Liver (tissue), 9 donors: ENCODE results near the gene KANSL1. TPM values are rescaled to one million over a fixed set of nuclear protein-coding genes. Genes with fewer than 3 reads are reported as not detected.

ENCODE experiments used
- DNase-seq: peaks from one replicate; pipeline ENCODE4 v3.0.0-alpha.2; 2017; ENCODE audit warnings: low spot score
- H3K27ac ChIP-seq, 2 donors: one replicate each; pipeline ENCODE4 v1.7.0; 2013; ENCODE audit warnings: inconsistent platforms in 2 of 2, low read length in 2 of 2, control low read depth in 1 of 2, low read depth in 1 of 2, mild to moderate bottlenecking in 1 of 2
- H3K27me3 ChIP-seq, 4 donors: one replicate each; pipeline versions ENCODE4 v1.6.1 to v1.7.0; 2013; ENCODE audit warnings: low read length in 3 of 4, inconsistent platforms in 1 of 4, mild to moderate bottlenecking in 1 of 4, moderate library complexity in 1 of 4; ENCODE audit not compliant: control insufficient read depth in 4 of 4, insufficient read depth in 4 of 4
- H3K36me3 ChIP-seq, 4 donors: one replicate each; pipeline versions ENCODE4 v1.6.1 to v1.7.0; 2013; ENCODE audit warnings: low read length in 3 of 4, mild to moderate bottlenecking in 3 of 4, low read depth in 1 of 4, moderate library complexity in 1 of 4; ENCODE audit not compliant: control insufficient read depth in 4 of 4, insufficient read depth in 3 of 4
- H3K4me1 ChIP-seq, 4 donors: one replicate each; pipeline versions ENCODE4 v1.6.1 to v1.7.0; 2013; ENCODE audit warnings: low read length in 3 of 4, mild to moderate bottlenecking in 3 of 4, moderate library complexity in 1 of 4; ENCODE audit not compliant: control insufficient read depth in 4 of 4, insufficient read depth in 4 of 4
- H3K4me3 ChIP-seq, 3 donors: one replicate each; pipeline versions ENCODE4 v1.6.1 to v1.7.0; 2013; ENCODE audit warnings: low read length in 3 of 3, control low read depth in 1 of 3, low read depth in 1 of 3, mild to moderate bottlenecking in 1 of 3
- H3K9ac ChIP-seq, 2 donors: one replicate each; pipeline ENCODE4 v1.7.0; 2013; ENCODE audit warnings: low read length in 2 of 2, mild to moderate bottlenecking in 2 of 2, moderate library complexity in 2 of 2, control low read depth in 1 of 2, low read depth in 1 of 2
- H3K9me3 ChIP-seq, 4 donors: one replicate each; pipeline versions ENCODE4 v1.6.1 to v1.7.0; 2013; ENCODE audit warnings: low read length in 3 of 4; ENCODE audit not compliant: control insufficient read depth in 4 of 4
- EGR1 ChIP-seq, 2 donors: IDR thresholded peaks; 2 replicates each; pipeline ENCODE4 v1.6.1; 2016 to 2018; ENCODE audit warnings: antibody characterized with exemption in 2 of 2, low read depth in 2 of 2
- FOXA1 ChIP-seq: IDR thresholded peaks from 2 replicates; pipeline ENCODE4 v1.6.1; 2016; ENCODE audit warnings: antibody characterized with exemption
- GABPA ChIP-seq, 2 donors: IDR thresholded peaks in 1 of 2; conservative IDR thresholded peaks in 1 of 2; 2 replicates each; pipeline ENCODE4 v1.6.1; 2016; ENCODE audit warnings: antibody characterized with exemption in 2 of 2, mild to moderate bottlenecking in 1 of 2, moderate library complexity in 1 of 2
- HNF4A ChIP-seq, 2 donors: conservative IDR thresholded peaks; 2 replicates each; pipeline ENCODE4 v1.6.1; 2016; ENCODE audit warnings: antibody characterized with exemption in 2 of 2, mild to moderate bottlenecking in 2 of 2
- HNF4G ChIP-seq: IDR thresholded peaks from 2 replicates; pipeline ENCODE4 v1.6.1; 2016; ENCODE audit warnings: antibody characterized with exemption
- JUND ChIP-seq, 2 donors: IDR thresholded peaks; 2 replicates each; pipeline ENCODE4 v1.6.1; 2016; ENCODE audit warnings: antibody characterized with exemption in 2 of 2
- MAX ChIP-seq: IDR thresholded peaks from 2 replicates; pipeline ENCODE4 v1.6.1; 2016; ENCODE audit warnings: antibody characterized with exemption
- NR2F2 ChIP-seq: IDR thresholded peaks from 2 replicates; pipeline ENCODE4 v1.6.1; 2016; ENCODE audit warnings: antibody characterized with exemption
- REST ChIP-seq: IDR thresholded peaks from 2 replicates; pipeline ENCODE4 v1.6.1; 2016; ENCODE audit warnings: antibody characterized with exemption, mild to moderate bottlenecking
- RXRA ChIP-seq, 2 donors: IDR thresholded peaks; 2 replicates each; pipeline ENCODE4 v1.6.1; 2017 to 2018; ENCODE audit warnings: antibody characterized with exemption in 2 of 2, mild to moderate bottlenecking in 1 of 2
- SP1 ChIP-seq: IDR thresholded peaks from 2 replicates; pipeline ENCODE4 v1.6.1; 2018; ENCODE audit warnings: antibody characterized with exemption, mild to moderate bottlenecking
- TAF1 ChIP-seq: conservative IDR thresholded peaks from 2 replicates; pipeline ENCODE4 v1.6.1; 2016; ENCODE audit warnings: antibody characterized with exemption, mild to moderate bottlenecking
- YY1 ChIP-seq: IDR thresholded peaks from 2 replicates; pipeline ENCODE4 v1.6.1; 2016; ENCODE audit warnings: antibody characterized with exemption, mild to moderate bottlenecking
- ZBTB33 ChIP-seq: IDR thresholded peaks from 2 replicates; pipeline ENCODE4 v1.6.1; 2016; ENCODE audit warnings: antibody characterized with exemption
- WGBS: extraction: QIAGEN DNeasy Blood & Tissue Kit; methylation state at CpG from one replicate; pipeline ENCODE4 v1.1.7; 2013; 5-methylcytosine and 5-hydroxymethylcytosine counted together
- polyA plus RNA-seq, 2 donors: library from polyadenylated mRNA; stranded (reverse) in 1 of 2; unstranded in 1 of 2; fragments of 200-250 nt in 1 of 2; fragments of >200 nt in 1 of 2; fragmentation: Nextera tagmentation in 1 of 2; extraction: Ambion mirVana in 1 of 2; gene quantifications; one replicate each; pipeline versions ENCODE4 v1.2.1 to v1.2.3, GENCODE V29; 2013 to 2015
- total RNA-seq, 2 donors: library from RNA; depleted of rRNA; stranded (reverse); fragments of >200 nt; gene quantifications; one replicate each; pipeline ENCODE4 v1.2.3, GENCODE V29; 2014
- TF ChIP-seq, protein P1 (sequence below): IDR thresholded peaks from 2 replicates; pipeline ENCODE4 v1.6.1; 2016; ENCODE audit warnings: antibody characterized with exemption
- TF ChIP-seq, protein P2 (sequence below): fragments of 150-350 bp; IDR thresholded peaks from 2 replicates; pipeline ENCODE4 v1.5.1; 2017; ENCODE audit warnings: improper control_type of control experiment, low read depth, low read length; ENCODE audit not compliant: missing input control
- donor health status: healthy.
- donor health status: healthy.
- donor health status: healthy.
- donor health status: healthy.
- donor health status: healthy.

The KANSL1 gene
- total and polyA plus RNA-seq, 4 donors: 5.5 to 86.3 (median 24.0) TPM

DNA sequence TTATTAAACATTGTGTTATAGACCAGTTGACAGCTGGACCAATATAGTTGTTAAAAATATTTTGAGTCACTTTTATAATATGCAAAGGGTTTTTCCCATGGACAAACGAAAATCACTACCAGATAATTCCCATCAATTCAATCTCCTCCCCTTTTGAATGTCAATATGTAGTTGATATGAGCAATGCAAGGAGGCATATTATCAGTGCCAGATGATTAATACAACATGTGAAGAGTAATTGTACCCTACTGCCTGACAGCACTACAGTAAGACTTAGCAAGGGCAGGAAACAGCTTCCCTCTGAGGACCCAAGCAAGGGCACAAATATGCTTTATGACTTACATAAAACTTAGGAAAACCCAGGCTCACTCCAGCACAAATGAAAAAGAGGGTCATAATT, 17.3 kb downstream of the KANSL1 start:
- TF ChIP-seq YY1 (no peak), REST (no peak), FOXA1 (no peak), JUND (IDR thresholded peaks at IDR 0.05) (no peak), NR2F2 (no peak), RXRA (IDR thresholded peaks at IDR 0.05) (no peak), HNF4G (no peak), GABPA (IDR thresholded peaks at IDR 0.05 in 1 of 2, conservative IDR thresholded peaks at IDR 0.05 in 1 of 2) (no peak), EGR1 (IDR thresholded peaks at IDR 0.05; ENCODE audit: low read depth in 2 of 2) (no peak), TAF1 (no peak), ZBTB33 (no peak), SP1 (no peak)
- TF ChIP-seq, protein P1, sequence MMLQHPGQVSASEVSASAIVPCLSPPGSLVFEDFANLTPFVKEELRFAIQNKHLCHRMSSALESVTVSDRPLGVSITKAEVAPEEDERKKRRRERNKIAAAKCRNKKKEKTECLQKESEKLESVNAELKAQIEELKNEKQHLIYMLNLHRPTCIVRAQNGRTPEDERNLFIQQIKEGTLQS: no peak
- TF ChIP-seq, protein P2, sequence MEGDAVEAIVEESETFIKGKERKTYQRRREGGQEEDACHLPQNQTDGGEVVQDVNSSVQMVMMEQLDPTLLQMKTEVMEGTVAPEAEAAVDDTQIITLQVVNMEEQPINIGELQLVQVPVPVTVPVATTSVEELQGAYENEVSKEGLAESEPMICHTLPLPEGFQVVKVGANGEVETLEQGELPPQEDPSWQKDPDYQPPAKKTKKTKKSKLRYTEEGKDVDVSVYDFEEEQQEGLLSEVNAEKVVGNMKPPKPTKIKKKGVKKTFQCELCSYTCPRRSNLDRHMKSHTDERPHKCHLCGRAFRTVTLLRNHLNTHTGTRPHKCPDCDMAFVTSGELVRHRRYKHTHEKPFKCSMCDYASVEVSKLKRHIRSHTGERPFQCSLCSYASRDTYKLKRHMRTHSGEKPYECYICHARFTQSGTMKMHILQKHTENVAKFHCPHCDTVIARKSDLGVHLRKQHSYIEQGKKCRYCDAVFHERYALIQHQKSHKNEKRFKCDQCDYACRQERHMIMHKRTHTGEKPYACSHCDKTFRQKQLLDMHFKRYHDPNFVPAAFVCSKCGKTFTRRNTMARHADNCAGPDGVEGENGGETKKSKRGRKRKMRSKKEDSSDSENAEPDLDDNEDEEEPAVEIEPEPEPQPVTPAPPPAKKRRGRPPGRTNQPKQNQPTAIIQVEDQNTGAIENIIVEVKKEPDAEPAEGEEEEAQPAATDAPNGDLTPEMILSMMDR: no peak
- no peaks in the 10 kb centered on the region for H3K27me3 ChIP-seq
- no peak overlapping the region for H3K27ac ChIP-seq
- H3K4me3 ChIP-seq: no peak overlapping the region
- no peak for DNase-seq
- H3K4me1 ChIP-seq: peaks cover 7 to 33% (median 18%) of the 10 kb centered on the region in 4 donors
- 41% methylated on average over 1 of the region's 1 CpG for WGBS
- no peak overlapping the region for H3K9ac ChIP-seq
- peaks cover 0 to 10% (median 7%) of the 10 kb centered on the region in 4 donors for H3K36me3 ChIP-seq
- no peaks in the 10 kb centered on the region for H3K9me3 ChIP-seq

GRCh38 chr17:46173153-46173552, 20.1 kb downstream of the KANSL1 start:
- Histone ChIP-seq H3K9ac (no peak overlapping the region), H3K4me3 (no peak overlapping the region), H3K4me1 (peaks cover 4 to 21% (median 9%) of the 10 kb centered on the region in 4 donors), H3K27ac (no peak overlapping the region), H3K9me3 (no peaks in the 10 kb centered on the region), H3K27me3 (no peaks in the 10 kb centered on the region), H3K36me3 (peaks cover 2 to 17% (median 10%) of the 10 kb centered on the region in 4 donors)
- no peak for DNase-seq
- WGBS: 95% methylated on average over 2 of the region's 2 CpGs
- TF ChIP-seq HNF4A (conservative IDR thresholded peaks at IDR 0.05) (no peak), JUND (IDR thresholded peaks at IDR 0.05) (no peak), SP1 (no peak), RXRA (IDR thresholded peaks at IDR 0.05) (no peak), EGR1 (IDR thresholded peaks at IDR 0.05; ENCODE audit: low read depth in 2 of 2) (no peak), MAX (no peak), YY1 (no peak), NR2F2 (no peak), REST (no peak)
- TF ChIP-seq, protein P2: no peak
